GM21381 (cell line): ENCODE results near the gene DAPK1.

Experiments used
- ATAC-seq: cut with Tn5 transposase; IDR thresholded peaks from one replicate; pipeline ENCODE4 v1.9.1; 2021; ENCODE audit warnings: mild to moderate bottlenecking, moderate library complexity; ENCODE audit not compliant: unreplicated experiment

The DAPK1 gene

DNA sequence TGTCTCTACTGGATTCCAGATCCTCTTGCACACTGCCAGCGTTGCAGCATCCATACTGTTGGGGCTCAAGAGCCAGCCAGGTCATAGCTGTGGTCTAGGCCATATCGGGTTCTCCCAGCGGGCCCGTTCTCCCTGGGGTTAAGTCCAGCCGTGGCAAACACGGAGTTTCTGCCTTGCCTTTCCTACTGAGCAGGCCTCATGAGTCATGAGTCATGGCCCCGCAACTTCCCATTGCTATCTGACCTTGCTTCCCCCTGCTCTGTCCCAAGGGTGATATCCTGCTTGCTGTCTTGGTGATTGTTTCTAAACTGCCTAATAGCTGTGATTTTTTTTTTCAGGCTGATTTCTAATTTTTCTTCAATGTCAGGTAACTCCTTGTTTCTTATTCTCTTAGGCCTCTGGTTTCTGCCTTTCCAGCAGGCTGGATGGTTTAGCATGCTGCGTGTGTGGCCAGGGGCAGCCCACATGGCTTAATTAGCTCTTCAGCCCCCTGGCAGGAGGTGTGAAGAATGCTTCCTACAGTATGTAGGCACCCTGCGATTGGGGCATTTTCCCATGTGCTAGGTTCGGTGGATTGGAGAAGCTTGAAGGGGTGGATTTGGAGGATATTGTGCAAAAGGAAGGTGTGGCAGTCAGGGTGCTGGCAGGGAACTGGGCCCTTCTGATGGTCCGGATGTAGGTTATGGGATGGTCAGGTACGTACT lies 18.7 kb downstream of the DAPK1 start:
- ATAC-seq = no peak

DNA sequence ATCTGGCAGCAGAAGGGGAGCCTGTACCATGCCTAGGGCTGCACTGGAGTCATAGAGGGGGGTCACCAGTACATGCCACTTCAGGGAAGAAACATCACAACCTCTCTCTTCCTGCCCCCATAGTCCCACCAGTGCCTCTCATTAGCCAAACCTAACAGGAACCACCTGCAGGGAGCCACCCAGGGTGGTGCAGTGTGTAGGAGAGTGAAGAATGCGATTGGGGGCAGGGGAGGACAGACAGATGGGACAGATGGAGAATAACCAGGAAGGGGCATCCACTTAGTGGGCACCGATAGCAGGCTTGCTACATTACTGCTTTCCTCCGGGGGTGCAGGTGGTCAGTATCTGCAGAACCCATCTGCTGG lies 19.2 kb downstream of the DAPK1 start:
- no peak for ATAC-seq

DNA sequence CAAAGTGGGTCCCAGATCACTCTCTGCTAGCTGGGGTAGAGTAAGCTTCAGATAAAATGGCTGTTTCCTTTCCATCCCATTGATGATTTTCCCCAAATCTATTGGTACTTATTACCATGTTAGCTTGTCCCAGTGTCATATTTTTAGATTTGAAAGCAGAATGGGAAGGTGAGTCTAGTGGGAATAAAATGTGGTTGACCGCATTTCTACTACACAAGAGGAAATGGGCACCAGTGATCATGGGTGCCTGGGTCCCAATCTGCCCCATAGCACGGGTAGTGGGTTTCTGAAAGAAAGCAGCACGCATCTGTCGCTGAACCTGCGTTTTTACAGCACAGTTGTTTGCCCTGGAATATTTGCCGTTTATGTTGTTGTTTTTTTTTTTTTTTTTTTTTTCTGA lies 20.1 kb downstream of the DAPK1 start:
- no peak for ATAC-seq

DNA sequence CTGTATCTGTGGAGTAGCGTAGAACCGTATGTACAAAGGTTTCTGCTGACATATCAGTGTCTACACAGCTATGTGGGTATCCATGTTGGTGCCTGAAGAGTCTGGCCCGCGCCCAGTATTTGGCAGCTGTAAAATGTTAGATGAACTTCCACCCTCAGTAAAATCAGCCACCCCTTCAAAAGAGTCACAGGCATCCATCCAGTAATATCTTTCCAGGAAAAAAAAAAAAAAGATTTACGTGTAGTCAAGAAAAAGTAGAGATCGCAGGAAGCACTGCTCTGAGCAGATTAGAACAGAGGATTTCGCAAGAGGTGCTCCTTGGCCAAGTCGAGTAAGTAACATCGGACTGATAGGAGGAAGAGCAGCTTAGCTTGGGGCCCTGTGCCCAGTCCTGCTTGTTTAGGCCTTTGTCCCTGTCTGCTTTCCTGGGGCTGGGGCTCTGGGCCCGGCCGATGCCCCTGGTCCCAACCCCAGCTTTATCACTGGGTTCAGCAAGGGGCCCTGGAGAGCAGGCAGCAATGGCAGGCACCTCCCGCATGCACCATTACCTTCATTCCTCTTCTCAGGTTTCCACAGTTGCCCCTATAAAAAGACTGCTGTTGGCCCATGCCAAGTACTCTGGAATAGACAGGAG lies 21.2 kb downstream of the DAPK1 start:
- ATAC-seq = no peak

DNA sequence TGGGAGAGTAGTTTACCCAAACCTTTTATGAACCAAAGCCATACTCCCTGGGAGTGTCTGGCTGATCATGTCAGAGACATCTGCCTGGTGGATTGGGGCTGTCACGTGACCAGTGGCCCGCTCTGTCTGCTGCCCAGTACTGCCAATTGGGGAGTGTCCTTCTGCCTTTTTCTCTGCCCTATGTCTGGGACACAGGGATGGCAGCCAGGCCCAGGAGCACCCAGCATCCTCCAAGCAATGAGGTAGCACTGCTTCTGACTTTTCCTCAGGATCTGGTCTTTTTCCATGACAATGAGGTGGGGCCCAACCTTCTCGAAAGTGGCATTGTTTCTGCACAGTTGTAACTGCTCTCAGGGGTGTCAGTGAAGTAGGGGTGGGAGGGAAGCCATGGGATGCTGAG lies 21.8 kb downstream of the DAPK1 start:
- ATAC-seq = no peak

DNA sequence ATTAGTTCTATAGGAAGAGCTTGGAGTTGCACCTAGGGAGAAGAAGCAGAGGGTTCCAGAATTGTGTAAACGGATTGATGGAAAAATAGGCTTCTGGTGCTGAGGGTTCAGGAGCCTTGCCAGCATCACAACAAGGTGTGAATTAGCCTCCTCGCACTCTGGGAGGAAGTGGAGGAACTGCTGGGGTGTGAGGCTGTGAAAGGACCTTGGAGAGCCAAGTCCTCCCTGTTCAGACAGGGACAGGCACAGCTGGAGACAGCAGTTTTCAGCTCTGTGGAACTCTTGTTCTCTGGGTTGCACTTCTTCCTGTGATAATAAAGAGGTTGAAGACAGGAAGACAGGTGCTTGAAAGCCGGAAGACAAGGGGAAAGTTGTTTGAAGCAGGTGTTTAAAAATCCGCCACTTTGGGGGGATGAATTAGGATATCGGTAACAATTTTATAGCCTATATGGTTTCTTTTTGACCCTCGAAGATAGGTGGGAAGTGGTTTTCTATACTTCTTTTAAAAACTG lies 22.6 kb downstream of the DAPK1 start:
- ATAC-seq = no peak

DNA sequence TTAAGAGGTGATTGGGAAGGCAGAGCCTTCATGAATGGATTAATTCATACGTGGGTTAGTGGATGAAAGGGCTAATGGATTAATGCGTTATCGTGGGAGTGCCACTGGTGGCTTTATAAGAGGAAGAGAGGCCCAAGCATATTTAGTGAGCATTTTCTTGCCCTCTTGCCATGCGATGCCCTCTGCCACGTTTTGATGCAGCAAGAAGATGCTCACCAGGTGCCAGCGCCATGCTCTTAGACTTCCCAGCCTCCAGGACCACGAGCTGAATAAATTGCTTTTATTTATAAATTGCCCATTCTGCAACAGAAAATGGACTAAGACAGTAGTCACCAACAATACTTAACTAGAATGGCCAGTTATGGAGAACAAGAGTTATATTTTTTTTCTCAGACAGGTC lies 24.2 kb downstream of the DAPK1 start:
- no peak for ATAC-seq

DNA sequence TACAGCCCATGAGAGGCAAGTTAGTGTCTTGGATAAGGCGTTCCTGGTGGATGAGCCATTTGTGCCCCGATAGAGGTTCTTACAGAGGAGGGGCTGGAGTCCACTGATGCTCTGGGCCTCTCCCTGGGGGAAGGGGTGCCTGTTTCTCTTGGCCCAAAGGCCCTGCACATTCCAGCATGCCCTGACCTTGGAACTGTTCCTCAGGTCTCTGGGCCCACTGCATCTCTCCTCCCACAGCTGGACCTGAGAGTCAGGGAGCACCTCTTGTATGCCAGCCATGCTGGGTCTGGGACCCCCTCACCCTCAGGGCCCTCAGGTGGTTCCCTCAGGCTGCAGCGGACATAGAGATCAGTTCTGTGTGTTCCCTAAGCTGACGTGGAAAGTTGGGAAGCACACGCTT lies 26.4 kb downstream of the DAPK1 start:
- no peak for ATAC-seq

DNA sequence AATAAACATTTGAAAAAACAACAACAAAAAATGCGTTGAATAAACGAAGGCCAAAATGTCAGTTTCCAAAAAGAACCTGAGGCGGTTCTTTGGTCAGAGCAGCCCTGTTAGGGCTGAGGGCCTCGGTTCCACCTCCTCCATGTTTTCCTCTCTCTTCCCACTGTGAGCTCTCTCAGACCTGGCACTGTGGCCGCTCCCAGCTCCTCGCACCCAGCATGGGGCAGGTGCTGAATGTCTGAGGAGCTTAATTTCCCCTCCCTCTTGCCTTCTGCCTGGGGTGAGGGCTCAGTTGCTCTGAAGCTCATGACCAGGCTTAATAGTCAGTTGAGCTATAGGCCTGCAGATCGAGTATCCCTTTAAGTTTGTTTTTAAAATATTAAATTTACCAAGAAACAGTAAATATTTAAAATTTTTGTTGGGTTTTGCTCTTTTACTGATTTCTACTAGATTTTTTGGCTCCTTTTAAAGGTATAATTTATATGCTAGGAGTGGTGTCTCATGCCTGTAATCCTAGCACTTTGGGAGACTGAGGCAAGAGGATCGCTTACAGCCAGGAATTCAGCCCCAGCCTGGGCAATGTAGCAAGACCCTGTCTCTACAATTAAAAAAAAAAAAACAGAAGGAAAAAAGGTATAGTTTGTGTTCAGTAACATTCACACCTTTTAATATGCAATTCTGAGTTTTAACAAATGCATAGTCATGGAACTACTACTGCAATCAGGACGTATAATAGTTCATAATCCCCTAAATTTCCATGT lies 28.1 kb downstream of the DAPK1 start:
- no peak for ATAC-seq

DNA sequence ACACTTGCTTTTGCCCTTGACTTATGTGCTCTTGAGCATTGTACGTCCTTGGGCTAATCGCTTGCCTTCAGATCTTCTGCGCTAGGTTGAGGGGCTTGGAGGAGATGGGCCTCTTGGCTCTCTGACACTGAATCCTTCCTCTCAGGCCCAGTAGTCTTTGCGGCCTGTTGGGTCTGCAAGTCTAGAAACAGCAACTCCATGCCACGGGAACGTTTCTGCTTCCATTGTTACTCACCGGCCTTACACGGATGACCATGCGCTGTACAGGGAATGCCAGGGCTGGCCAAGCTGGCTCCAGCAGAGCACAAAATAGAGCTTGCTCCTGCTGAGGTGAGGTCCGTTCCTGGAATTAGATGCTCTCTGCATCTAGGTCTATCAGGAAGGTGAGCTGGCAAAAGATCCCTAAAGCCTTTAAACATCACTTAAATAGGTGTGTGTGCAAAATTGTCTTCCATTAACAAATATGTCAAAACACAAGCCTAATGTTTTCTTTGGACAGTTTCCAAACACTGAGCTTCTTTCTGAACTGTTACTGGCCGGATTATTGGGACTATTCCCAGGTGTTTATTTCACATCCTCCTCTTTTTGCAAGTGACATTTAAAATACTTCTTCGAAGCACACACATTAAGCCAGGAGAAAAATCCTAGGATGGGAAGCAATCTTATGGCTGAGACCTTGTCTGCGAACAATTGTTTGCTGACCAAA lies 29.7 kb downstream of the DAPK1 start:
- no peak for ATAC-seq

DNA sequence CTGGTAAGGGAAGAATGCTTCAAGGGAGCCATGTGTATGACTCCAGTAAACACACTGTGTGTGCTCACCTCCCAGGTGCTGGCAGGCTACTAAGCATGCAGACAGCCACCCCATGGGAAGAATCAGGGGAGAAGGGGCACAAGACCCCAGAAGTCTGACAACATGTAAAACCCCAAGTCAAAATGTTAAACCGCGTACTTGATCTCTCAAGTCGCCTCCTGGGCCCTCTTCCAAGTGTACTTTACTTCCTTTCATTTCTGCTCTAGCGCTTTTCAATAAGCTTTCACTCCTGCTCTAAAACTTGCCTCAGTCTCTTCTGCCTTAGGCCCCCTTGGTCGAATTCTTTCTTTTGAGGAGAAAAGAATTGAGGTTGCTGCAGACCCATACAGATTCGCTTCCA lies 31.3 kb downstream of the DAPK1 start:
- ATAC-seq = no peak

DNA sequence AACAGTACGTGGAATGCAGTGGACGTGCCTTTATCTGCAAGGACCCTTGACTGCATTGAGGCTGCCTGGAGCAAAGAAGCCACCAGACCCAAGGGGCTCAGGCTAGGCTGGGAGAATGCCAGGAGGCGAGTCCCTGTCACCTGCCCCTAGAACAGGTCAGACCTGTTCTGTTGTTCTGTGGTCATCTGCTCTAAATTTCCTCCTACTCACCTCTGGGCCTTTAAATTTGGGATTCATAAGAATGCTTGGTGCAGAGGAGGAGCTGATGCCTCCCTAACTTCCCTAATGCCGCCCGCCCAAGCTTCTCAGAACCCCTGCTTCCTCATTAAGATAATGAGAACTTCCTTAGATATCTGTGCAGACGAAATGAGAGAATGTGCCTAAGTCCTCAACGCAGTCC lies 32.0 kb downstream of the DAPK1 start:
- no peak for ATAC-seq

DNA sequence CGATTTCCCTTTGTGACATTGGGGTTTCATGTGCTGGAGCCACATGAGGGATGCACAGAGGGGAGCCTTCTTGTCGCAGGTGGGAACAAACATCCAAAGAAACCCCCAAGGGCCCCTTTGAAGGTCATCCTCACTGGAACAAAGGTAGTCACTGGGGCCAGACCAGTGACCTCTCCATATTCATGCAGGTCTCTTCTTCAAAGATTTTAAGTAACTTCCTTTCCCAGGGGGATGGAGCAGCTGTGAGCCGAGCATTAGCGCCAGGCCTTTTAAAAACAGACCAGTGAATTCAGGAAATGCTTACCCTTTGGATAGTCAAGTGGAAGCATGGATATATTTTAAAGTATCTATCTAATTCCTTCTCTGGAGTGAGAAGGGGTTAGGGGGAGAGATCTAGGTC lies 33.0 kb downstream of the DAPK1 start:
- no peak for ATAC-seq

DNA sequence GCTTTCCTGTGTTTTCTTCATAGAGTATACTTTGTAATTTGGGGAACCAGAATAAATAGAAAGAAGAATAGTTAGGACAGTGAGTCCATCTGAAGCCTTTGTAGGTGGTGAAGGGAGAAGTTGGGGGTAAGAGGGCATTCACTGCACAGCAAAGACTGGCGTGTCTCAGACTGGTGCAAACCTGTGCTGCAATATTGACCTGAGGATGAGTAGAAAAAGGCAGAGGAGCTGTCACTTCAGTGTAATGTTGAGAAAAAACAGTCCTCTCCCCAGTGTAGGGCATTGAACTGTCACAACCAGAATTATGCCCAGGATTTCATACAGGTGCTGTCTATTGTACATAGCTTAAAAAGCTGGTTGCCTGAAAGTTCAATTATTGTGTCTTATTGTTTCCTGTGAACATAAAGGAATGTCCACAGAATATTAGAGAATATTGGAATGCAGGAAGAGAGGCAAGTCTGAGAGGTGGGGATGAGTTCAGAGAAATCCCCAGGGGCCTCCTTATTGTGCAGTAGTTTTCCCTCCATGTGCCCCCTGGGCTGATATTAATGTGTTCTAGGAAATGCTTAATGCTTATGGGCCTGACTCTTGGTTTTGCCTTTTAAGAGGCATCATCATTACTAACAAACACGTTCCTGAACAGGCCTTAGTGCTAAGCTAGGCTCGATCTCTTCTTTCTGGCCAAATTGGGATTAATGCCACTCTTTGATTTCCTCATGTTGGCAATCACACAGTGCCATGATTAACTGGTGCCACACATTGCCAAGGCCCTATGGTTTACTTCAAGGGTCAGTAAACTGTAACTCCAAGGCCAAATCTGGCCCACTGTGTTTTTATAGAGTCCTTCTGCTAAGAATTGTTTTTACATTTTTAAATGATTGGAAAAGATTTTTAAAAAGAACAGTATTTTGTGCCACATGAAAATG lies 34.0 kb downstream of the DAPK1 start:
- ATAC-seq = no peak

DNA sequence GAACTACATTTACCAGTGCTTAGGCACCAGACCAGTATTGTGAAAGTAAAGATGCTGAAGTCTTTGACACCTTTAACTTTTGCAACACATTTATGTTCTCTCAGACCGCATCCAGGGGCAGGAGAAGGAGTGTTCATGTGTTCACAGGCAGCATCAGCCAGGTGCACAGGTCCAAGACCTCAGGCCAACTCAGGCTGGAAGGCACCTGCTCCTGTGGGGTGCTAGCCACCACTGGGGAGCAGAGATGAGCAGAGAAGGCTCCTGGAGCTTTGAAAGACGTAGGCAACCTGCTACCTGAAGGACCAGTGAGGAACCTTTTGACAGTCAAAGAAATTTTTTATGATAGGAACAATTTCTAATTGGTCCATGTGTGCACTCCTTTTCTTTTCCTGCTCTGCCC lies 35.6 kb downstream of the DAPK1 start:
- ATAC-seq = no peak

DNA sequence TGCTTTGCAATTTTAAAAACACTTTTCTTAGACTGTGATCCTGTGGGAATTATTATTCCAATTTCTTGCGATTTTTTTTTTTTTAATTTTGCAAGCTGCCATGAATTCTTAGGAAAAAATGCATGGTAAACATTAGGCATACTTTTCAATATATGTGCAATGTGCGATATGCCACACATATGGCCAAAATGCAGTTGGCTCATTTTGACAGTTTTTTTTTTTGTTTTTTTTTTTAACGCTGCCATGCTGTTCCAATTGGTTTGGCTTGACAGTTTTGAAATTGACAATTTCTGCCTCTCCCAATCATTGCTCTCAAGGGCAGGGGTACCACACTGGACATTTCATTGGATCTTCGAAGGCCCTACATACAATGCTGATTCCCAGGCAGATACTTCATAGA lies 36.4 kb downstream of the DAPK1 start:
- ATAC-seq = no peak

DNA sequence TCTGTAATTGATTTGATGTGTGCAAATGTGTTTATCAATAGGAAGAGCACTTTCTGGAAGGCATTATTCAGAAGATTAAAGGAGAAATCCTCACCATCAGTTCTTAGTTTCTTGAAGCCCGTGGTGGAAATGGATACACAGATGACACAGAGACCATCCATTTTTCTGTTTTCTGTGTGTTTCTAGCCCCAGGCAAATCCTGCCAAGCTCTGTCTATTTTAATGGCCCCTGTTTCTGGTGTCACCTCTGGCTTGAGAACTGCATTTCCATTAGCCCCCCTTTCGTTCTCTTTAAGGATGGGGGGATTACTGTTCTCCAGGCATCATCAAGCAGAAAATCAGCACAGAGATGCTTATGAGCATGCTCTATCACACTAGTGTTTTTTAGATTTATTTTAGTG lies 37.3 kb downstream of the DAPK1 start:
- ATAC-seq = no peak

DNA sequence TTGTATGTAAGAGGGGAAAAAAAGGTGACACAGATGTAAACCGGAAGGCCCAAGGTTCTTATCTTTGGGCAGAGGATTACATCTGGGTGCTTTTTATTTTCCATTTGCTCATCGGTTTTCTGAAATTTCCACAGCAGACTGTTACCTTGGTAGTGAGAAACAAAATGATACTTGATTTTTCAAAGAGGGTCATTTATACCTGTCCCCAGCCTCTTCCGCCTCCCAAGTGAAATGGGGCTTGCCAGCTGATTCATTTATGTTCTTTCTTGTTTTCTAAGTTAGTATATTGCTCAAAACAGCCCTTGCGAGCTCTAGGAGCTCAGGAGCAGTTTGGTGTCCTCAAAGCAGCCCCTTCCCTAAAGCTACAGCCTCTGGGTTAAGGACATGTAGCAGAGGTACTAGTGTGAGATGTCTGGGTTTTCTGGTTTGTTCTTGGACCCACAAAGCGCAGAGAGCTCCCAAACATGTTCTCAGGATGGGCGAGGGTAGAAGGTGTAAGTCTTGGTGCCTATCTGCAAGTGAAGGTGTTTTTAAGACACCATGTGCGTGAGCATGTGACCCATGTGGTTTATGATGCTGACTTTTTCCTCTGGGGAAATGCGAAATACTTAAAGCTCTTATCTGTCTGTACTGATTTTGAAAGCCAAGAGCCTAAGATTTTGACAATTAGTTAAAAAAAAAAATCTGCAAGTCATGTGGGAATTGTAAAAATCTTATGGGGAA lies 38.3 kb downstream of the DAPK1 start:
- ATAC-seq = peak; percentile 66

DNA sequence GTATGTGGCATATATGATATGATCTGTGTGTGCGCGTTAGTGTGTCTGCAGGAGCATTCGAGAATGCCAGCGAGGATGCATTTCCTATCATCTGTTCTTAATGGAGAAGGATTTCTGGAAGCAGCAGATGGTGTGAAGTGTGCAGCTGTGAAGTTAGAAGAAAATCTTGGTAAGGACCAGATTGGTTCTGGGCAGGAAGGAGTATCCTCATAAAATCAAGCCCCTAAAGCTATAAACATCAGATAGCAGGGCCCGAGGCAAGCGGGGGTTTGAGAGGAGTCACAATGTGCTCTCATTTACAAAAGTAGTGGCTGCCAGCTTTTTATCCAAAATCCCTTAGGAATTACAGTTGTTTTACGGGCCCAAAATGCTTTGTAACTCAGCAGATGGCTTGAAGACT lies 40.0 kb downstream of the DAPK1 start:
- no peak for ATAC-seq
